ENCODE results near the gene AP2M1.

The AP2M1 gene

DNA sequence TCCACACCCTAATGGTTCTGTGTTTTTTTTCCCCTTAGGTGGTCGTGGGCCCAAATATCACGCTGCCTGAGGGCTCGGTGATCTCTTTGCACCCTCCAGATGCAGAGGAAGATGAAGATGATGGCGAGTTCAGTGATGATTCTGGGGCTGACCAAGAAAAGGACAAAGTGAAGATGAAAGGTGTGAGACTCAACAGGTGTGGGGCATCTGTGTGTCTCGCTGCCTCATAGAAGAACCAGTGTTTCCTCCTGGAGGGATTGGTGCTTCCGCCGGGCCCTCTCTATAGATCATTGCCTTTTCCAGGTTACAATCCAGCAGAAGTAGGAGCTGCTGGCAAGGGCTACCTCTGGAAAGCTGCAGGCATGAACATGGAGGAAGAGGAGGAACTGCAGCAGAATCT lies 32.5 kb upstream of the AP2M1 start:
- TF ChIP-seq EZH2phosphoT487 (IDR thresholded peaks at IDR 0.05; ENCODE audit: borderline replicate concordance): no peak
- TF ChIP-seq, protein P1, sequence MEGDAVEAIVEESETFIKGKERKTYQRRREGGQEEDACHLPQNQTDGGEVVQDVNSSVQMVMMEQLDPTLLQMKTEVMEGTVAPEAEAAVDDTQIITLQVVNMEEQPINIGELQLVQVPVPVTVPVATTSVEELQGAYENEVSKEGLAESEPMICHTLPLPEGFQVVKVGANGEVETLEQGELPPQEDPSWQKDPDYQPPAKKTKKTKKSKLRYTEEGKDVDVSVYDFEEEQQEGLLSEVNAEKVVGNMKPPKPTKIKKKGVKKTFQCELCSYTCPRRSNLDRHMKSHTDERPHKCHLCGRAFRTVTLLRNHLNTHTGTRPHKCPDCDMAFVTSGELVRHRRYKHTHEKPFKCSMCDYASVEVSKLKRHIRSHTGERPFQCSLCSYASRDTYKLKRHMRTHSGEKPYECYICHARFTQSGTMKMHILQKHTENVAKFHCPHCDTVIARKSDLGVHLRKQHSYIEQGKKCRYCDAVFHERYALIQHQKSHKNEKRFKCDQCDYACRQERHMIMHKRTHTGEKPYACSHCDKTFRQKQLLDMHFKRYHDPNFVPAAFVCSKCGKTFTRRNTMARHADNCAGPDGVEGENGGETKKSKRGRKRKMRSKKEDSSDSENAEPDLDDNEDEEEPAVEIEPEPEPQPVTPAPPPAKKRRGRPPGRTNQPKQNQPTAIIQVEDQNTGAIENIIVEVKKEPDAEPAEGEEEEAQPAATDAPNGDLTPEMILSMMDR (conservative IDR thresholded peaks at IDR 0.05; ENCODE audit: low read length): no peak
- H3K27me3 ChIP-seq (ENCODE audit: insufficient read depth, low read length, poor library complexity, severe bottlenecking): no peaks in the 10 kb centered on the region
- H3K4me1 ChIP-seq (ENCODE audit: insufficient read depth, low read length, poor library complexity, severe bottlenecking): peaks cover 6% of the 10 kb centered on the region
- H3K4me2 ChIP-seq (ENCODE audit: low read depth, low read length, poor library complexity, severe bottlenecking): no peak overlapping the region
- no peak overlapping the region for H3K9ac ChIP-seq (ENCODE audit: low read depth, low read length, poor library complexity, severe bottlenecking)
- no peaks in the 10 kb centered on the region for H3K9me2 ChIP-seq (replicated peaks; ENCODE audit: low read depth, low read length)
- no peak overlapping the region for H3K4me3 ChIP-seq (ENCODE audit: low read length, poor library complexity, severe bottlenecking)
- H3K9me3 ChIP-seq (ENCODE audit: insufficient read depth, low read depth, low read length): no peaks in the 10 kb centered on the region
- H3F3A ChIP-seq (ENCODE audit: low read depth): no peaks in the 10 kb centered on the region
- no peak overlapping the region for H2AFZ ChIP-seq (ENCODE audit: low read length)
- H3K79me2 ChIP-seq (ENCODE audit: insufficient read depth, low read length): peaks cover 14% of the 10 kb centered on the region
- peaks cover 61% of the 10 kb centered on the region; the same call in 1 of the 2 replicates for H3K36me3 ChIP-seq (ENCODE audit: insufficient read depth, low read length)
- peaks cover 3% of the 10 kb centered on the region for H4K20me1 ChIP-seq (ENCODE audit: insufficient read depth, low read length, poor library complexity, severe bottlenecking)

DNA sequence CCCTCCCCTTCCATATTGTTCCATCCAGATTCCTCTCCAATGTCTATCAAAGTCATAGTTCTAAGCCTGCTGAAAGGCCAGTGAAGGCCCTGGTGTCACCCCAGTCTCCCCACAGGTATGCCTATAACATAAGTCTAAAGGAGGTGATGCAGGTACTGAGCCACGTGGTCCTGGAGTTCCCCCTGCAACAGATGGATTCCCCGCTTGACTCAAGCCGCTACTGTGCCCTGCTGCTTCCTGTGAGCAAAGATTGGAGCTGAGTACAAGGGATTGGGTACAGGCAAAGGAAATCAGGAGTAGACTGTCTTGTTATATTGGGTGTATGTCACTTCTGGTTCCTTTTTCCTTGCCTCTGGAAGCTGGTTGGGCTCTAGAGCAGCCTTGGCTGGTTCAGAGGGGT lies 31.3 kb upstream of the AP2M1 start:
- H3K79me2 ChIP-seq (ENCODE audit: insufficient read depth, low read length): peaks cover 4% of the 10 kb centered on the region; the same call in 1 of the 2 replicates

DNA sequence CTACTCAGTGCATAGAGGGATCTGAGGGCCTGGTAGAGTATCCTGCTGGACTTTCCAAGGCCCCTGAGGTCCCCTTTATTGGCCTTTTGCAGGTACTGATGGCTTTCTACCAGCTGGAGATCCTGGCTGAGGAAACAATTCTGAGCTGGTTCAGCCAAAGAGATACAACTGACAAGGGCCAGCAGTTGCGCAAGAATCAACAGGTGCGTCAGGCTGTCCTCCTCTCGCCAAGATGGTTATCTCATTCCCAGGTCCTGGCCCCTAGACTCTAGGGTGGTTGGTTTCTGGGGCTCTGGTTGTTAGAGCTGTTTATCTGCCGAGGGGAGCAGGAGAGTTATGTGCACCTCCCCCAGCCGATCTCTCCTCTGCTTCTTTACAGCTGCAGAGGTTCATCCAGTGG lies 30.1 kb upstream of the AP2M1 start:
- no peak for TF ChIP-seq EZH2phosphoT487 (IDR thresholded peaks at IDR 0.05; ENCODE audit: borderline replicate concordance)
- TF ChIP-seq, protein P1 (conservative IDR thresholded peaks at IDR 0.05; ENCODE audit: low read length): no peak
- Histone ChIP-seq H3K79me2 (ENCODE audit: insufficient read depth, low read length) (no peaks in the 10 kb centered on the region; the same call in 1 of the 2 replicates), H3K9ac (ENCODE audit: low read depth, low read length, poor library complexity, severe bottlenecking) (no peak overlapping the region), H3K4me3 (ENCODE audit: low read length, poor library complexity, severe bottlenecking) (no peak overlapping the region), H3K27me3 (ENCODE audit: insufficient read depth, low read length, poor library complexity, severe bottlenecking) (no peaks in the 10 kb centered on the region), H4K20me1 (ENCODE audit: insufficient read depth, low read length, poor library complexity, severe bottlenecking) (no peaks in the 10 kb centered on the region), H3K9me3 (ENCODE audit: insufficient read depth, low read depth, low read length) (no peaks in the 10 kb centered on the region), H3K36me3 (ENCODE audit: insufficient read depth, low read length) (peaks cover 61% of the 10 kb centered on the region; the same call in 1 of the 2 replicates), H2AFZ (ENCODE audit: low read length) (no peak overlapping the region), H3K4me2 (ENCODE audit: low read depth, low read length, poor library complexity, severe bottlenecking) (no peak overlapping the region), H3K4me1 (ENCODE audit: insufficient read depth, low read length, poor library complexity, severe bottlenecking) (no peaks in the 10 kb centered on the region), H3F3A (ENCODE audit: low read depth) (no peaks in the 10 kb centered on the region), H3K9me2 (replicated peaks; ENCODE audit: low read depth, low read length) (no peaks in the 10 kb centered on the region)

More for the DNA sequence above, 31.3 kb upstream of the AP2M1 start:
- Histone ChIP-seq H3F3A (ENCODE audit: low read depth) (no peaks in the 10 kb centered on the region), H3K4me2 (ENCODE audit: low read depth, low read length, poor library complexity, severe bottlenecking) (no peak overlapping the region), H3K9me3 (ENCODE audit: insufficient read depth, low read depth, low read length) (no peaks in the 10 kb centered on the region), H3K4me1 (ENCODE audit: insufficient read depth, low read length, poor library complexity, severe bottlenecking) (no peaks in the 10 kb centered on the region), H4K20me1 (ENCODE audit: insufficient read depth, low read length, poor library complexity, severe bottlenecking) (no peaks in the 10 kb centered on the region), H3K27me3 (ENCODE audit: insufficient read depth, low read length, poor library complexity, severe bottlenecking) (no peaks in the 10 kb centered on the region), H3K9ac (ENCODE audit: low read depth, low read length, poor library complexity, severe bottlenecking) (no peak overlapping the region), H3K36me3 (ENCODE audit: insufficient read depth, low read length) (peaks cover 61% of the 10 kb centered on the region; the same call in 1 of the 2 replicates), H3K4me3 (ENCODE audit: low read length, poor library complexity, severe bottlenecking) (no peak overlapping the region), H2AFZ (ENCODE audit: low read length) (no peak overlapping the region), H3K9me2 (replicated peaks; ENCODE audit: low read depth, low read length) (no peaks in the 10 kb centered on the region)
- no peak for TF ChIP-seq EZH2phosphoT487 (IDR thresholded peaks at IDR 0.05; ENCODE audit: borderline replicate concordance)
- TF ChIP-seq, protein P1 (conservative IDR thresholded peaks at IDR 0.05; ENCODE audit: low read length): no peak
